GM21786 (cell line): Measurements from ENCODE around the gene IVD.

Experiments used
- ATAC-seq: cut with Tn5 transposase; IDR thresholded peaks from one replicate; pipeline ENCODE4 v1.9.1; 2021; ENCODE audit not compliant: unreplicated experiment

IVD gene

DNA sequence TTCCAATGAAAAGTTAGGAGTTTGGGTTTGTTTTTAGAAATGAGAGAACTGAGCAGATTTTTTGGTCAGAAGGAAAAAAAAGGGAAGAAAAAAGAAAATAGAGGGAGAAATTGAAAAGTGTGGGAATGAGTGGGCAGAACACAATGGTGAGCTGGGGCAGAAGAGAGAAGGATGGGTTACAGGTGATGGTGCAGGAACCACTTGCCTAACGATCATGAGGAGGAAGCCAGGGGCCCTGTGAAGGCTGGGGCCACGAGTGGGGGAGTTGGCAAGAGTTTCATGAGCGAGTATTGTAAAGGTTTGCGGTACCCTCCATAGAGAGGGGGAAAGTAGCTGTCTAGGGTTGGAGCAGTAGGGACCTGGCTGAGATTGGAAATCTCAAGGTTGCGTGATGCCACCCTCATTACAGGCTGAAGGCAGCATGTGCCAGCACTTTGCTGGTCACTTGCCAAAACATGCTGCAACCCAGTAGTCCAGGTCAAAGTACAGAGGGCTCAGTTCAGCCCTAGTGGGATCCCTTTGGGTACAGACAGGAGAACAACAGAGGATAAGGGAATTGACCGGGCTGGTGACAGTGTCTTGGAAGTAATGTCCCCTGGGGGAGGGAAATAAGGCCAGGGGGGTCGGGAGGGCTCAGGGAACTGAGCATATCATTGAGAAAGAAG, 6.6 kb downstream of the IVD start:
- ATAC-seq: no peak

DNA sequence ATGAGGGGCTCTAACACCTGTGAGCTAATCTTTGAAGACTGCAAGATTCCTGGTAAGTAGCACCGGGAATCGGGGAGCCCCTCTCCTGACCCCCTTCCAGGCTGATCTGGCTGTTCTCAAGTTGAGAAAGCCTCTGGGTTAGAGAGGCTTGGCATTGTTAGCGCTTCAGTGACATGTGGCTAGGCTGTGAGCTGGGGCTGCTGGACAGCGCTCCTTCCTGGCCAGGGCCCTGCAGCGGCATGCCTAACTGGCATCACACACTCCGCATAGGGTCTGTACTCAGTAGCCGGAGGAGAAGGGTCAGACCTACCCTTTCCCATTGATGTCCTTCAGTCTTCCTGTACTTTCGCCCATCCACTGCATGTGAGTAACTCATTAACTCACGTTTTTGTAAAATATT, 7.4 kb downstream of the IVD start:
- ATAC-seq: no peak

DNA sequence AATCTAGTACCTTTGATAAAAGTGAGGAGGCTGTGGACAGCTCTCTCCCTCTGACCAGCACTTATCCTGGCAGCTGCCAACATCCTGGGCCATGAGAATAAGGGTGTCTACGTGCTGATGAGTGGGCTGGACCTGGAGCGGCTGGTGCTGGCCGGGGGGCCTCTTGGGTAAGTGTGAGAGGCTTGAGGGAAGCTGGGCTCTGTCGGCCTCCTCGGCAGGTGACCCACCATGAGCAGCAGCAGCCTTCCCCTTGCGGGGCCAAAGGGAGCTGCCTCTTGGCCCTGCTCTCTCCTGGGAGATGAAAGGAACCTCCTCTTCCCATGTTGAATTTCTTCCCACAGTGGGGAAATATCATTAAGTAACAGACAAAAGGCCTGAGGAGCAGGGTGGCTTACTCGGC, 9.2 kb downstream of the IVD start:
- ATAC-seq: no peak

DNA sequence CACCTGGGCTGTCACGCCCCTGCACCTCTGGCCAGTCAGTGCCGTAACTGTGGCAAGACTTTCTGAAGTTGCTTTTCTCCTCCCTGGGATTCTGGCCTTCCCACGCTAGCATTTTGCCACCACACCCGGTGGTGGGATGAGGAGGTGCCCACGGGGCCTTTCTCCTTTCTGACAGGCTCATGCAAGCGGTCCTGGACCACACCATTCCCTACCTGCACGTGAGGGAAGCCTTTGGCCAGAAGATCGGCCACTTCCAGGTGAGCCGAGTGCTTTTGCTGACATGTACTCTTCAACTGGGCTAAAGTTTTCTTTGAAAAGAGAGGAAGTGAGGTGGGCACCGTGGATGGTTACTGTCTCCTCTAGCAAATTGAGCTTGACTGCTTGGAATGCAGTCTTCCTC, 9.6 kb downstream of the IVD start:
- no peak for ATAC-seq

- no peak for ATAC-seq
Measured at GRCh38 chr15:40416056-40416455, 10.5 kb downstream of the IVD start.

- no peak for ATAC-seq
Measured at GRCh38 chr15:40418126-40418525, 12.5 kb downstream of the IVD start.

- no peak for ATAC-seq
Measured at GRCh38 chr15:40420071-40420713, 14.6 kb downstream of the IVD start.

DNA sequence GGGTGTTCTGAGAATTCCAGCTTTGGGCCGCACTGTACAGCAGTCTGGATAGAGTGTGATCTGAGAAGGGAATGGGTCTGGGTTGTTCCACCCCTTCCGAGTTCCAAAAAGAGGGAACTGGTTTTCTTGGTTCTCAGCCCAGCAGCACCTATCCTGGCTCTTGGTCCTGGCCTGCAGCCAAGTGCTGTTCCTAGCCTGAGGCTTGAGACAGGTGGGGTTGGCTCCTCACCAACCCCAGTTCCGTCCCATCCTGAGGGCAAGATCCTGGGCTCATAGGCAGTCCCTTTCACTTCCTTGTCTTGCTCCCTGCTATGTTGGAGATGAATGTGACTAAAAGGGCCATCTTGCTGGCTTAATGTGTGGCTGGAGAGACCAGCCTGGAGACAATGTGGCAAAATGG, 15.2 kb downstream of the IVD start:
- no peak for ATAC-seq

DNA sequence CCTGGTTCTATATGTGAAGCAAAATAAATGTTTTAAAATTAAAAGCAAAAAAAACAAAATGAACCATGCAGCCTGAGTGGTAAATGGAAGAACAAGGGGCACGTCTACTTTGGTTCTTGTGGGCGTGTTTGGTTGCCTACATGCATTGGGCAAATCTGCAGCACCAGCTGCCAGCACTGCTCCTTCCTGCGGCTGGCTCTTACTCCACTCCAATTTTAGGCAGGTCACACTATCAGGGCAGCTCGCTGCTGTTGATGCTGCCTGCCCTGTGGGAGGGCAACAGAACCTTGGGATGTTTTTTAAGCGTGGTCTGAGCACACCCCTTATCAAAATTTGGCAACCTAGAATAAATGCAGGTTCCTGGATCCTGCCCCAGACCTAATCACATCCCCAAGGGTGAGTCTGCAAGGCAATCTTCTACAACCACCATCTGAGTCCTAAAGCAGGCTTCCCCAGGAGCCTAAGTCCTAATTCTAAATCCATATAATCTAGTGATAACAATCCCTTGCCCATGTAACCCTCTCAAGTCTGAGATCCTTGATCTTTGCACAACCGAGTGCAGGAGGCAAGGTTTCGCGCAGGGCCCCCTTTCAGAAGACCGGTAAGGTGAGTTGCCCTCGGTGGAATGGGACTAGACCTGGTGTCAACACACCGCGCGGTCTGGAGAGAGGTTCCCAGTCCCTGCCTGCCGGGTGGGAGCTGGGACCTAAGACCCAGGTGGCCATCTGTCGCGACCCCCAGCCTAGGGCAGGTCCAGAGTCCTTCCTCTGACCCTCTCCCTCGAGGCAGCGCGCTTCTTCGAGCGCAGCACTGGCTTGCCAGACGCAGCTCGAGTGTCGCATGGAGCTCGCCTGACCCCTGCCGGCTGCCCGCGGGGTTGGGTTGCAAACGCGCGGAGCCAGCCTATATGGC, 15.9 kb downstream of the IVD start:
- peak; percentile 84 for ATAC-seq

DNA sequence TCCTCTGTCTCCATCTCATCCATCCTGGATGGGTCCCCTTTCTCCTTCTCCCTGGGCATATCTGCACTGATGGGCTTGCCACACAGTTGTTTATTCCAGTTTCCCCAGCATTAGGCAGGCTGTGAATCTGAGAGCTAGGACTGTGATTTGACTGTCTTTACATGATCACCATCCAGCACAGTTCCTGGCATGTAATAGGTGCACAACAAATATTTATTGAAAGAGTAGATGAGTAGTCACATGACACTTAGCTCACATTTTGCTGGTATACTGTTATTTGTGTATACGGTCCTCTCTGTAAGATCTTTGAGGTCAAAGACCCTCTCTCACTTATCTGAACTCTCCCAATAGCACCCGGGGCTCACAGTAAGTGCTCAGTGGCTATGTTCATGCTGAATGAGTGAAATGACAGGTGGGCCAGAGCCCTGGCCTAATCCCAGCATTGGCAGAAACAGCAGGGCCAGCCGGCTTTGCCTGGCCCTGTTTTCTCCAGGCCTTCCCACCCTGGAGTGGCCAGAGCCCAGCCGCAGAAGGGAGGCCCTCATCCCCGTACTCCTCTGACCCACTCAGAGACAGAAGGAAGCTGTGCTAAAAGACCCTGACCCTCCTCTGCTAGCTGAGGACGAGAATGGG, 19.0 kb downstream of the IVD start:
- no peak for ATAC-seq

DNA sequence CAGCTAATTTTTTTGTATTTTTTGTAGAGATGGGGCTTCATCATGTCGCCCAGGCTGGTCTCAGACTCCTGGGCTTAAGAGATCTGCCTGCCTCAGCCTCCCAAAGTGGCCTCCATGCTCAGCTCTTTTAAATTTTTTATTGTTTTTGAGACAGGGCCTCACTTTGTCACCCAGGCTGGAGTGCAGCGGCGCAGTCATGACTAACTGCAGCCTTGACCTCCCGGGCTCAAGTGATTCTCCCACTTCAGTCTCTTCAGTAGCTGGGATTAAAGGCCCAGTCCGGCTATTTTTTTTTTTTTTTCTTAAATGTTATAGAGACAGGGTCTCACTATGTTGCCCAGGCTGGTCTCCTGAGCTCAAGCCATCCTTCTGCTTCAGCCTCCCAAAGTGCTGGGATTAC, 20.1 kb downstream of the IVD start:
- ATAC-seq: no peak

DNA sequence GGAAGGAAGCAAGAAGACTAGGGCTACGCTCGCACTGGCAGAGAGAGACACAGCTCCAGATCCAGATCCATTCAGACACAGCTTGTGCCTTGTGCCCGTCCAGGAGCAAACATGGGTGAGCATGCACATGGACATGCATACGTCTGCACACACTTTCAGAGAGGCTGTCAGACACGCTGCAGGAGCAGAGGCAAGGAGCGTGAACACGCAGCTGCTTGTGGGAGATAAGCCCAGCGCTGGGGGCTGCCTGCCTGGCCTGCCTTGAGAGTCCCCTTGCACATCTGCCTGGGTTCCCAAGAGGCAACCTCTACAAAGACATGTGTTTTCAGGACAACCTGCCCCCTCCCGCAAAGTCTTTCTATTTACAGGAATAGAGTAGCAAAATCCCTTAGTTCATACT, 21.6 kb downstream of the IVD start:
- no peak for ATAC-seq

GRCh38 chr15:40428185-40428584, 22.6 kb downstream of the IVD start:
- ATAC-seq: no peak

DNA sequence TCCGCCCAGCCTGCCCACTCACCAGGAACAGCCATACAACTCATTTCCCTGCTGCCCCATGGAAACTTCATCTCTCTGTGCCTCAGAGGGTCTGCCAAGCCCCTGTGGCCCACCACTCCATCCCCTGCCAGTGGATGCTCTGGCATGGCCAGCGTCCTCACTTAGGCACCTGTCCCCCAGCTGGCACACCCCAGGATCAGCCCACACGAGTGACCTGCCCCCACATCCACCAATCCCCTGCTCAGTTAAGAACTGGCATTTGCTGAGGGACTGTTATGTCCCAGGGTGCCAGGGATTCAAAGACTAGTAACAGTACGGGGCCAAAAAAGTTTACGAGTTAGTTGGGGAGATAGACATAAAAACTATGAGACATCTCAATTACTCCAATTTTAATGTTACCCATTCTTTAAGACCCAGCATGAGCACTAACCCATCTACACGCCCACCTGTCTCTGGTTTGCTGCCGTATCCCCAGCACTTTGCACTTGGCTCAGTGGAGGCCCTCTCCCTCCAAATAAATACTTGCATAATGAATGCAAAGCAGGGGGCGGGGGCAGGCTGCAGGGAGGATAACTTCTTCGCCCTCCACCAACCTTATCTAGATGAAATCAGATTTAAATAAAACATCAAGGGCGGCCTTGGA, 23.6 kb downstream of the IVD start:
- ATAC-seq: no peak

DNA sequence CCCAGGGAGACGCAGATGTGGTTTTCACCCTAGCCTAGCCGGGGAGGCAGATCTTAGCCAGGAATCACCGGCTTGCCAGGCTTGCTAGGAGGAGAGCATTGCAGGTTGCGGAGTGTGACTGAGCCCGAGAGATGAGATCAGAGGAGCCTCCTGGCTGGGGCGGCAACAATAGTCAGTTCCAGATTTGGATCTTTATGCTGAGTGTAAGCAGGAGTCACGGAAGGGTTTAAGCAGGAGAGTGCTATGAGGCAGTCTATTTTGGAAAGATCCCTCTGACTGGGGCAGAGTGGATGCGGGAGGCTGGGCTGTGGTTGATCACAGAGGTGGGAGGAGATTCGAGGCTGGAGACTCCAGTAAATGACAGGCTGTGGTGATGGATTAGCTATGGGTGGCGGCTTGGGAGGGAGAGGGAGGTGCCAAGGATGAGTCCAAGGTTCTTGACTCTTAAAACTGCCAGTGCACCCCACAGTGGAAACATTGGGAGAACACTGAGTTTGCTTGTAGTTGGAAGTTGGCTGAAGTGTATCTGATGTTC, 24.7 kb downstream of the IVD start:
- ATAC-seq: no peak

GRCh38 chr15:40435023-40435709, 29.6 kb downstream of the IVD start:
- no peak for ATAC-seq

- no peak for ATAC-seq
Measured at GRCh38 chr15:40435710-40436089, 30.1 kb downstream of the IVD start.

DNA sequence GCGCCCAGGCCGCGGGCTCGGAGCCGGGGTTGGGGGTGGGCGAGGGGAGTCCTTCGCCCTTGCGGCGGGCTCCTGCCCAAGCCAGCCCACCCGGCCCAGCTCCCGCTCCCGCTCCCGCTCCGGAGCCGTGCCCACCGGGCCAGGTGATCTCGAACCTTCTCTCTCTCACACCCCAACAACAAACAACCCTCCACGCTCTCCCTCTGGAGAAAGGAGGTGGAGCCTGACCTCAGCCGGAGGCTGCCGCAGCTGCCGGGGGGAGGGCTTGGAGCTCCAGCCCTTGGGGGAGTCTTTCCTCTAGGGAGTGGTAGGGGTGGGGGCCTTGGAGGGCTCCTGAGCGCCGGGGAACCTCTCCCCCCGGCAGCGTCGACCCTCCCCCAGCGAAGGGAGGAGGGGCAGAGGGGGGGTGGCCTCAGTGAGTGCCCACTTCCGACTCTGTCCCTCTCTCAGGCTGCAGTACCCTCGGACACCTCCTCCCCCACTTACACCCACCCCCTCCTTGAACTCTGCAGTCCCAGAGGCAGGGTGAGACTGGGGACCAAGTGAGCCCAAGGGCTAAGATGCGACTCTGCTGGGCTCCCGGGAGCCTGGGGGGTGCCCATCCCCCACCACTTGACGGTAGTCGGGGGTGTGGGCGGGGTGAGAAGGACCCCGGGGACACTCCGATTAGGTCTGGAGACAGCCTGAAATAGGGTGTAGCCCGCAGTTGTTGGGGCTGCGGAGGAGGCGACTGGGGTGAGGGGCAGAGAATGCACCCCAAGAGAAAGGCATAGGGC, 30.7 kb downstream of the IVD start:
- ATAC-seq: no peak
